A673 (cell line): ENCODE results near the gene ILRUN. TPM values are rescaled to one million over a fixed set of nuclear protein-coding genes. Genes with fewer than 3 reads are reported as not detected.

Source experiments
- BruUV-seq: library from RNA; stranded (reverse); fragments of 400-500 nt; replicated peaks from 2 replicates; lab custom pipeline; 2021; lab: Mats Ljungman, UMichigan
- CTCF ChIA-PET: fragments of 300-600 bp; sonication (Branson Sonifier 250); formaldehyde crosslinking; loops from one replicate; lab custom pipeline; 2022; ENCODE audit warnings: antibody characterized with exemption; lab: Charles Lee
- POLR2A ChIA-PET: fragments of 300-600 bp; sonication (Branson Sonifier 250); formaldehyde crosslinking; loops from one replicate; lab custom pipeline; 2022; ENCODE audit warnings: antibody characterized with exemption; ENCODE audit not compliant: low non-redundant PET; lab: Charles Lee
- DNase-seq: peaks from one replicate; pipeline ENCODE4 v3.0.0-alpha.2; 2015; ENCODE audit warnings: low spot score
- H3K27ac ChIP-seq: fragments of 200-600 bp; sonication (generic); 2 replicates; pipeline ENCODE4 v1.5.1; 2016; ENCODE audit warnings: mixed run types, low read depth, mild to moderate bottlenecking, mixed read lengths, antibody characterized with exemption, low read length; ENCODE audit not compliant: poor library complexity, severe bottlenecking
- H3K27me3 ChIP-seq: fragments of 200-600 bp; sonication (generic); replicated peaks from 2 replicates; pipeline ENCODE4 v1.6.1; 2017; ENCODE audit warnings: mixed run types, low read depth, mild to moderate bottlenecking, mixed read lengths, antibody characterized with exemption, low read length; ENCODE audit not compliant: insufficient read depth, poor library complexity
- H3K36me3 ChIP-seq: fragments of 200-600 bp; sonication (generic); 2 replicates; pipeline ENCODE4 v1.6.1; 2016; ENCODE audit warnings: mixed run types, mild to moderate bottlenecking, mixed read lengths, antibody characterized with exemption, low read length; ENCODE audit not compliant: insufficient read depth, poor library complexity, severe bottlenecking
- H3K4me1 ChIP-seq: fragments of 200-600 bp; sonication (generic); 2 replicates; pipeline ENCODE4 v1.6.1; 2017; ENCODE audit warnings: mixed run types, mild to moderate bottlenecking, mixed read lengths, antibody characterized with exemption, low read length; ENCODE audit not compliant: insufficient read depth, poor library complexity, severe bottlenecking
- H3K4me3 ChIP-seq: fragments of 200-600 bp; sonication (generic); 2 replicates; pipeline ENCODE4 v1.5.1; 2016; ENCODE audit warnings: low read depth, mixed run types, mild to moderate bottlenecking, mixed read lengths, low read length; ENCODE audit not compliant: poor library complexity, severe bottlenecking
- H3K9me3 ChIP-seq: fragments of 200-600 bp; sonication (generic); 2 replicates; pipeline ENCODE4 v1.6.1; 2016; ENCODE audit warnings: mixed run types, low read depth, mild to moderate bottlenecking, mixed read lengths, antibody characterized with exemption, low read length; ENCODE audit not compliant: poor library complexity, severe bottlenecking
- EZH2 ChIP-seq: fragments of 200-600 bp; sonication (generic); IDR thresholded peaks from 2 replicates; pipeline ENCODE4 v1.6.1; 2017; ENCODE audit warnings: borderline replicate concordance, low read depth, mild to moderate bottlenecking, mixed read lengths, antibody characterized with exemption, low read length; ENCODE audit not compliant: poor library complexity, severe bottlenecking
- intact Hi-C: fragments of 100-400 bp; cut with micrococcal nuclease; formaldehyde crosslinking; loops from one replicate; pipeline ENCODE4 v1.10.0; 2022; ENCODE audit not compliant: unreplicated experiment
- total RNA-seq: library from RNA; stranded (reverse); gene quantifications from 2 replicates; pipeline ENCODE4 v1.2.3, GENCODE V29; 2021
- TF ChIP-seq, protein P1 (sequence below): fragments of 300-800, 200-600 bp; sonication (generic); conservative IDR thresholded peaks from 2 replicates; pipeline ENCODE4 v1.5.1; 2017; ENCODE audit warnings: low read depth, mild to moderate bottlenecking, antibody characterized with exemption, low read length, moderate library complexity, mixed read lengths

ILRUN gene
- total RNA-seq, 1 experiment from 2014 or later, result 66.5 TPM

DNA sequence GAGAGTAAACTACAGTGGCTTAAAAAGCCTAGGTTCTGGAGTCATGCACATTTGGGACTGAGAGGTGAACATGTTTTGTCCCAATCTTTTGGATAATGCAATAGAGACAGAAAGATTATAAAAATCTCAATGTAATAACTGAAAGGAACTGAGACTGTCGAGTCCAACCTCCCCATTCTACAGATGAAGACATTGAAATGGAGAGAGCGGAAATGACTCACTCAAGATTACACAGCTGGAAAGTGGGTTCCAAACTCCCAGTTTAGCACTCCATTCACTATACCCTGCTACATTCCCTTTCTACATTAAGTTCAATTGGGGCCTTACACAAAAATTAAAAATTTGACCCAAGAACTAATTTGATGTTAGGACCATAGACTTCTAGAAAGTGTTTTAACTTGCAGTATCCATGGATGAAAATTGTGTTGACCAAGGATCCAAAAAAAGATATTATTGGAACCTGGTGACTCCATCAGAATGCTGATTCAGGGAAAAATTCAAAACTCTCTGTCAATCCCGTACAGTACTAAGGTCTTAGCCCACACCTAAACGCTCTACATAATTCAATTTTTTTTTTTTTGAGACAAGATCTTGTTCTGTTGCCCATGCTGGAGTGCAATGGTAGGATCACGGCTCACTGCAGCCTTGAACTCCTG, 1.5 kb upstream of the ILRUN start:
- Histone ChIP-seq H3K4me3 (no peak overlapping the region), H3K27ac (no peak overlapping the region), H3K27me3 (no peaks in the 10 kb centered on the region), H3K4me1 (peaks cover 7% of the 10 kb centered on the region), H3K36me3 (no peaks in the 10 kb centered on the region), H3K9me3 (no peaks in the 10 kb centered on the region)
- intact Hi-C loops, result no loop called here
- DNase-seq, result no peak
- TF ChIP-seq, protein P1, sequence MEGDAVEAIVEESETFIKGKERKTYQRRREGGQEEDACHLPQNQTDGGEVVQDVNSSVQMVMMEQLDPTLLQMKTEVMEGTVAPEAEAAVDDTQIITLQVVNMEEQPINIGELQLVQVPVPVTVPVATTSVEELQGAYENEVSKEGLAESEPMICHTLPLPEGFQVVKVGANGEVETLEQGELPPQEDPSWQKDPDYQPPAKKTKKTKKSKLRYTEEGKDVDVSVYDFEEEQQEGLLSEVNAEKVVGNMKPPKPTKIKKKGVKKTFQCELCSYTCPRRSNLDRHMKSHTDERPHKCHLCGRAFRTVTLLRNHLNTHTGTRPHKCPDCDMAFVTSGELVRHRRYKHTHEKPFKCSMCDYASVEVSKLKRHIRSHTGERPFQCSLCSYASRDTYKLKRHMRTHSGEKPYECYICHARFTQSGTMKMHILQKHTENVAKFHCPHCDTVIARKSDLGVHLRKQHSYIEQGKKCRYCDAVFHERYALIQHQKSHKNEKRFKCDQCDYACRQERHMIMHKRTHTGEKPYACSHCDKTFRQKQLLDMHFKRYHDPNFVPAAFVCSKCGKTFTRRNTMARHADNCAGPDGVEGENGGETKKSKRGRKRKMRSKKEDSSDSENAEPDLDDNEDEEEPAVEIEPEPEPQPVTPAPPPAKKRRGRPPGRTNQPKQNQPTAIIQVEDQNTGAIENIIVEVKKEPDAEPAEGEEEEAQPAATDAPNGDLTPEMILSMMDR, result no peak
- TF ChIP-seq EZH2, result no peak
- ChIA-PET CTCF (no interaction called here), POLR2A (no interaction called here)
- no TSS peak for BruUV-seq

DNA sequence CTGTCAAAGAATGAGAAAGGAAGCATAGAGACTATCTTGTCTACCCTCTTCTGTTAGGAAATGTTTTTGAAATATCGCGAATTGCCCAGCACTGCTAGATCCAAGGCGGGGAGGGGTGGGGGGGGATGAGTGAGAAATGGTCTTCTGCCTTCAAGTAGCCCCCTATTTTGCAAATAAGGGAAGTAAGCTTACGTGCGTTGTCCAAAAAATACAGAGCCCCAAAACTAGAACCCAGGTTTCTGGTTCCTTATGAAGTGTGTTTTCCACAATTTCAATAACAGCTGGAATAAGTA, 923 bp upstream of the ILRUN start:
- ChIA-PET CTCF (no interaction called here), POLR2A (no interaction called here)
- Histone ChIP-seq H3K36me3 (no peaks in the 10 kb centered on the region), H3K27me3 (no peaks in the 10 kb centered on the region), H3K9me3 (no peaks in the 10 kb centered on the region), H3K4me1 (peaks cover 7% of the 10 kb centered on the region), H3K27ac (no peak overlapping the region), H3K4me3 (peak overlapping the region; percentile 97)
- BruUV-seq, result no TSS peak
- intact Hi-C loops, result no loop called here
- TF ChIP-seq EZH2, result no peak
- TF ChIP-seq, protein P1, result no peak
- DNase-seq, result no peak

DNA sequence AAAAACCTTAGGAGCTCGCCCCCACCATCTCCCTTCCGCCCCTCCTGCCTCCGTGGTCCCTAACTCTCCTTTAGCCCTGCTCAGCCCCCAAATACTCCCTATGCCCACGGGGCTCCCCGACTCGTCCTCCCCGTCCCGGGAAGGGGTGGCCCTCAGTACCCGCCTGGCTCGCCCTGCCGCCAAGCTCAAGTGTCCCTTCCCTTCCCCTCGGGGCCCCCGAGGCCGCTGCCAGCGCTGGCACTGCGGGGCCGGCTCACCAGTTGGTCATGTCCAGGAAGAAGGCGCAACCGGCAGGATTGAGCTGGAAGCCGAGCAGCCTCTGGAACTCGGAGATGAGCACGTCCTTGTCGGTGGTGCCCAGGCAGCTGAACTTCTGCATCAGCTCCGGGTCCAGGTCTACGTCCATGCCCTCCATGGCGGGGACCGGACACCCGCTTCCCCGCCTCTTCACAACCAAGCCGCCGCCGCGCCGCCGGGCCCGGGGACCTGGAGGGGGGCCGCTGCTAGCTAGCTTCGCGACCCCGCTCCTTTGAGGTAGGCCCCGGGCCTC, 303 bp downstream of the ILRUN start:
- peaks cover 7% of the 10 kb centered on the region for H3K4me1 ChIP-seq
- no peak for DNase-seq
- intact Hi-C loops, result no loop called here
- POLR2A ChIA-PET, result interaction anchor here (0.7 kb wide), 1 partner anchor 1216 kb away, joined by 4 read pairs; no protein-coding TSS in a partner anchor
- CTCF ChIA-PET, result no interaction called here
- no TSS peak for BruUV-seq
- TF ChIP-seq EZH2, result no peak
- TF ChIP-seq, protein P1, result no peak
- no peaks in the 10 kb centered on the region for H3K36me3 ChIP-seq
- H3K9me3 ChIP-seq, result no peaks in the 10 kb centered on the region
- H3K4me3 ChIP-seq, result peak overlapping the region; percentile 97
- no peaks in the 10 kb centered on the region for H3K27me3 ChIP-seq
- H3K27ac ChIP-seq, result peak overlapping the region; percentile 86
